Gastroesophageal sphincter (tissue), 4 donors: ENCODE results near the gene PXMP2. TPM values are rescaled to one million over a fixed set of nuclear protein-coding genes. Genes with fewer than 3 reads are reported as not detected.

ENCODE experiments used
- ATAC-seq: fragments of 150-250 bp; one replicate; pipeline ENCODE4 v1.9.1; 2016; ENCODE audit warnings: mild to moderate bottlenecking, moderate library complexity
- H3K27ac ChIP-seq, 4 donors: fragments of 200-600 bp; sonication (generic) in 3 of 4; 1 replicate in 3 of 4; 2 replicates in 1 of 4; pipeline ENCODE4 v1.5.1; 2016 to 2019
- H3K27me3 ChIP-seq: fragments of 200-600 bp; sonication (generic); one replicate; pipeline ENCODE4 v1.5.1; 2019
- H3K36me3 ChIP-seq, 2 donors: fragments of 200-600 bp; sonication (generic); one replicate each; pipeline ENCODE4 v1.5.1; 2019; ENCODE audit warnings: control low read depth in 1 of 2
- H3K4me1 ChIP-seq, 3 donors: fragments of 200-600 bp; sonication (generic); 1 replicate in 2 of 3; 2 replicates in 1 of 3; pipeline ENCODE4 v1.5.1; 2016 to 2019; ENCODE audit warnings: control low read depth in 2 of 3
- H3K4me3 ChIP-seq, 2 donors: fragments of 200-600 bp; sonication (generic); one replicate each; pipeline ENCODE4 v1.5.1; 2019; ENCODE audit warnings: mild to moderate bottlenecking in 1 of 2, moderate library complexity in 1 of 2
- H3K9me3 ChIP-seq, 3 donors: fragments of 200-600 bp; sonication (generic); one replicate each; pipeline ENCODE4 v1.5.1; 2017 to 2019; ENCODE audit warnings: control low read depth in 2 of 3
- EP300 ChIP-seq: sonication (generic); formaldehyde crosslinking; IDR thresholded peaks from one replicate; pipeline ENCODE4 v1.6.1; 2017; ENCODE audit warnings: antibody characterized with exemption, mild to moderate bottlenecking
- POLR2A ChIP-seq, 2 donors: fragments of 450-650 bp; IDR thresholded peaks; one replicate each; pipeline ENCODE4 v1.6.1; 2017; ENCODE audit warnings: antibody characterized with exemption in 2 of 2, mild to moderate bottlenecking in 2 of 2, moderate library complexity in 1 of 2
- POLR2AphosphoS5 ChIP-seq: sonication (generic); formaldehyde crosslinking; IDR thresholded peaks from one replicate; pipeline ENCODE4 v1.6.1; 2017; ENCODE audit warnings: antibody characterized with exemption
- WGBS, 2 donors: methylation state at CpG; one replicate each; pipeline ENCODE4 v1.1.5; 2018; ENCODE audit warnings: low coverage in 1 of 2; 5-methylcytosine and 5-hydroxymethylcytosine counted together
- total RNA-seq, 4 donors: library from RNA; depleted of rRNA; stranded (reverse); fragments of >200 nt; gene quantifications; one replicate each; pipeline ENCODE4 v1.1.0, GENCODE V29; 2016
- TF ChIP-seq, protein P1 (sequence below), 4 experiments: fragments of 200-600 bp in 2 of 4; fragments of 450-650 bp in 2 of 4; sonication (generic) in 1 of 4; IDR thresholded peaks; one replicate each; pipeline ENCODE4 v1.5.1; 2017 to 2019; ENCODE audit warnings: antibody characterized with exemption in 4 of 4, mild to moderate bottlenecking in 2 of 4, moderate library complexity in 2 of 4

The PXMP2 gene
- total RNA-seq, 4 donors from 2014 or later = 31.9 to 68.8 (median 55.4) TPM

DNA sequence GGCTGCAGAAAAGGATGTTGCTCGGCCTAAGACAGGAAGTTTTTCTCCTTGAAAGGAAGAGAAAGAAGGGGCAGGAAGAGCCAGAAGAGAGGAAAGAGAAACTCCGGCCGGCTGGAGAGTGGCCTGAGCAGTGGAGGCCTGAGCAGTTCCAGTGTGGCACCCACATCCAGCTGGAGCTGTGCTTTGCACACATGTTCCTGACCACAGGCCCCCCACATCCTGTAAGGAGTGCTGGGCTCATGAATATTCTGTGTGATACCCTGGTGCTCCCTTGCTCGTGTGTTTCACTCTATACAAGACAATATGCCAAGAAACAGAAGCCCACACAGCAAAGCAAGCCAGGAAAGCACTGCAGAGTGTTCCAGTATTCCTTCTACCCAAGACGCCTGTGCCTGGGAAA lies 27.3 kb upstream of the PXMP2 start:
- ATAC-seq = no peak
- no peak overlapping the region for H3K27ac ChIP-seq
- no peaks in the 10 kb centered on the region for H3K27me3 ChIP-seq
- no peaks in the 10 kb centered on the region for H3K4me1 ChIP-seq
- H3K9me3 ChIP-seq = no peaks in the 10 kb centered on the region
- 69 to 77% methylated on average over 5 of the region's 5 CpGs for WGBS, 2 donors
- H3K36me3 ChIP-seq = peaks cover 0 to 100% of the 10 kb centered on the region in 2 donors
- TF ChIP-seq POLR2AphosphoS5 (no peak), EP300 (no peak), POLR2A (IDR thresholded peaks at IDR 0.05) (no peak)
- H3K4me3 ChIP-seq = no peak overlapping the region

DNA sequence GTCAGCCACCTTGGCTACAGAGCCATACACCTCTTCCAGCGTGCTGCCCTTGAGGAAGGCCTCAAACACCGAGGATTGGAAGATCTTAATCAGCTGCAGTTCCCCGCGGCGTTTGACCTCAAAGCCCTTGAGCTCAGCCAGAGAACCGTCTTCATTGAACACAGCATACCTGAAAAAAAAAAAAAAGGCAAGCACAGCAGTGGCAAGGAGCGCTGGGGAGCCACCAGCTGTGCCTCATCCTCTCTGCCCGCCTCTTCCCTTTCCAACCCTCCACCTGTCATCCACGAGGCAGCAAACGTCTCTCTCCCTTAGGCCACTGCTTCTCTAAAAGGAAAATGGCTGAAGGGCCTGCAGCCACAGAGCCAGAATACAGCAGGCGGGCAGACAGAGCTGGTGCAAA lies 26.4 kb upstream of the PXMP2 start:
- H3K27ac ChIP-seq = no peak overlapping the region
- H3K27me3 ChIP-seq = no peaks in the 10 kb centered on the region
- no peak for ATAC-seq
- WGBS, 2 donors = 84 to 85% methylated on average over 5 to 9 of the region's 11 CpGs
- no peaks in the 10 kb centered on the region for H3K4me1 ChIP-seq
- no peaks in the 10 kb centered on the region for H3K9me3 ChIP-seq
- H3K36me3 ChIP-seq = peaks cover 0 to 100% of the 10 kb centered on the region in 2 donors
- TF ChIP-seq POLR2A (IDR thresholded peaks at IDR 0.05) (no peak), EP300 (no peak), POLR2AphosphoS5 (no peak)
- TF ChIP-seq, protein P1, sequence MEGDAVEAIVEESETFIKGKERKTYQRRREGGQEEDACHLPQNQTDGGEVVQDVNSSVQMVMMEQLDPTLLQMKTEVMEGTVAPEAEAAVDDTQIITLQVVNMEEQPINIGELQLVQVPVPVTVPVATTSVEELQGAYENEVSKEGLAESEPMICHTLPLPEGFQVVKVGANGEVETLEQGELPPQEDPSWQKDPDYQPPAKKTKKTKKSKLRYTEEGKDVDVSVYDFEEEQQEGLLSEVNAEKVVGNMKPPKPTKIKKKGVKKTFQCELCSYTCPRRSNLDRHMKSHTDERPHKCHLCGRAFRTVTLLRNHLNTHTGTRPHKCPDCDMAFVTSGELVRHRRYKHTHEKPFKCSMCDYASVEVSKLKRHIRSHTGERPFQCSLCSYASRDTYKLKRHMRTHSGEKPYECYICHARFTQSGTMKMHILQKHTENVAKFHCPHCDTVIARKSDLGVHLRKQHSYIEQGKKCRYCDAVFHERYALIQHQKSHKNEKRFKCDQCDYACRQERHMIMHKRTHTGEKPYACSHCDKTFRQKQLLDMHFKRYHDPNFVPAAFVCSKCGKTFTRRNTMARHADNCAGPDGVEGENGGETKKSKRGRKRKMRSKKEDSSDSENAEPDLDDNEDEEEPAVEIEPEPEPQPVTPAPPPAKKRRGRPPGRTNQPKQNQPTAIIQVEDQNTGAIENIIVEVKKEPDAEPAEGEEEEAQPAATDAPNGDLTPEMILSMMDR (IDR thresholded peaks at IDR 0.05) = no peak
- no peak overlapping the region for H3K4me3 ChIP-seq

- 87% methylated on average over 3 of the region's 5 CpGs; no CpG with 5 or more reads in 1 of the 2 donors for WGBS, 2 donors
- H3K27me3 ChIP-seq = no peaks in the 10 kb centered on the region
- TF ChIP-seq POLR2A (IDR thresholded peaks at IDR 0.05) (no peak), EP300 (no peak), POLR2AphosphoS5 (no peak)
- TF ChIP-seq, protein P1 (IDR thresholded peaks at IDR 0.05) = no peak
- H3K9me3 ChIP-seq = no peaks in the 10 kb centered on the region
- no peak overlapping the region for H3K4me3 ChIP-seq
- no peak overlapping the region for H3K27ac ChIP-seq
- H3K36me3 ChIP-seq = peaks cover 0 to 100% of the 10 kb centered on the region in 2 donors
- ATAC-seq = no peak
- no peaks in the 10 kb centered on the region for H3K4me1 ChIP-seq
Observed at GRCh38 chr12:132661972-132662371, 25.4 kb upstream of the PXMP2 start.

- 86% methylated on average over 10 to 12 of the region's 29 CpGs for WGBS, 2 donors
- TF ChIP-seq, protein P1 (IDR thresholded peaks at IDR 0.05) = no peak
- TF ChIP-seq POLR2AphosphoS5 = no peak
- TF ChIP-seq POLR2A (IDR thresholded peaks at IDR 0.05) = no peak
- no peak for TF ChIP-seq EP300
Observed at GRCh38 chr12:132662901-132663755, 24.3 kb upstream of the PXMP2 start.

GRCh38 chr12:132664206-132665148 lies 22.9 kb upstream of the PXMP2 start:
- Histone ChIP-seq H3K27ac (no peak overlapping the region), H3K36me3 (peaks cover 0 to 100% of the 10 kb centered on the region in 2 donors), H3K4me1 (no peaks in the 10 kb centered on the region), H3K27me3 (no peaks in the 10 kb centered on the region), H3K9me3 (no peaks in the 10 kb centered on the region), H3K4me3 (no peak overlapping the region)
- TF ChIP-seq, protein P1 (IDR thresholded peaks at IDR 0.05) = no peak
- no peak for TF ChIP-seq EP300
- no peak for TF ChIP-seq POLR2AphosphoS5
- no peak for TF ChIP-seq POLR2A (IDR thresholded peaks at IDR 0.05)
- no peak for ATAC-seq
- 78 to 80% methylated on average over 8 to 12 of the region's 21 CpGs for WGBS, 2 donors

More at GRCh38 chr12:132662901-132663755, 24.3 kb upstream of the PXMP2 start:
- H3K4me3 ChIP-seq = no peak overlapping the region
- H3K9me3 ChIP-seq = no peaks in the 10 kb centered on the region
- peaks cover 0 to 100% of the 10 kb centered on the region in 2 donors for H3K36me3 ChIP-seq
- no peak for ATAC-seq
- no peaks in the 10 kb centered on the region for H3K4me1 ChIP-seq
- no peaks in the 10 kb centered on the region for H3K27me3 ChIP-seq
- no peak overlapping the region for H3K27ac ChIP-seq
